ENCODE data around the gene GALNT18. TPM values are rescaled to one million over a fixed set of nuclear protein-coding genes. Genes with fewer than 3 reads are reported as not detected.

Gene GALNT18
- total and polyA plus RNA-seq, 2 donors (not counting 3 experiments of a cell fraction or from before 2014, with no cell fraction given) = 0.17 to 0.18 TPM

DNA sequence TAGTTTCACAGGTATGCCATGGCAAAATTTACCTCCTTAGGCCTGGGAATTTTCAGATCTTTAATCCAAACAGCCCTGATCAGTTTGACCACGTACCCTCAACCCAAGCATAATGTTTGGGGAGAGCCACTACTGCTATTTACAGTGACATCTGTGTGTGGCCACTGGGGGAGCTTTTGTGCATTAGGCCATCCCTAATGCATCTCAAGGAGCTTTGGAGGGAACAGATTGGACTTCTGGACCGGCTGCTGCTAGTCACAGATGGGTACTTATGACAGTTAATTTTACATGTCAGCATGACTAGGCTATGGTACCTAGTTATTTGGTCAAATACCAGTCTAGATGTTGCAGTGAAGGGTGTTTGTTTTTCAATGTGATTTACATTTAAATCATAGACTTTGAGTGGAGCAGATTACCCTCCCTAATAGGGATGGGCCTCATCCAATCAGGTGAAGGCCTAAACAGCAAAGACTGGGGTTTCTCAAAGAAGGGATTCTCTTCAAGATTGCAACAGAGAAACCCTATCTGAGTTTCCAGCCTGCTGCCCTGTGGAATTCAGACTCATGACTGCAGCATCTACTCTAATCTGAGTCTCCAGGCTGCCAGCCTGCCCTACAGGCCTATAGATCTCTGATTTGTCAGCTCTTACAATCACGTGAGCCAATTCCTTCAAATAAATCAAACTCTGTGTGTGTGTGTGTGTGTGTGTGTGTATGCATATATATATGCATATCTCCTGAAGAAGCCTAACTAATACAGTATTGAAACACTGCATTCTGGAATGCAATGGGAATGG, 38.0 kb upstream of the GALNT18 start:
- FAIRE-seq = no peak
- H3K36me3 ChIP-seq (ENCODE audit: control insufficient read depth in 2 of 2, extremely low read depth in 1 of 2, insufficient read depth in 2 of 2, low read length in 2 of 2) = no peaks in the 10 kb centered on the region
- POLR2A ChIA-PET = no interaction called here

More for the DNA sequence above, 38.0 kb upstream of the GALNT18 start:
- Histone ChIP-seq H3K79me2 (ENCODE audit: control insufficient read depth, insufficient read depth, low read length) (no peaks in the 10 kb centered on the region), H4K20me1 (replicated peaks; ENCODE audit: control insufficient read depth, extremely low read depth, insufficient read depth, low read length) (no peaks in the 10 kb centered on the region), H2AFZ (ENCODE audit: low read depth, low read length) (no peak overlapping the region), H3K27me3 (ENCODE audit: control insufficient read depth in 2 of 2, insufficient read depth in 2 of 2, low read length in 2 of 2) (peaks cover 0 to 3% of the 10 kb centered on the region in 2 experiments), H3K4me1 (ENCODE audit: control insufficient read depth, extremely low read depth, insufficient read depth, low read length) (no peaks in the 10 kb centered on the region), H3K4me2 (ENCODE audit: insufficient read depth, low read length) (no peak overlapping the region), H3K4me3 (replicated peaks in 1 of 3; ENCODE audit: insufficient read depth in 1 of 3, low read depth in 1 of 3, low read length in 3 of 3) (no peak overlapping the region), H3K9me3 (replicated peaks; ENCODE audit: control insufficient read depth, insufficient read depth, low read length) (no peaks in the 10 kb centered on the region), H3K9me1 (replicated peaks; ENCODE audit: control insufficient read depth, extremely low read depth, insufficient read depth, low read length) (no peaks in the 10 kb centered on the region), H3K27ac (ENCODE audit: insufficient read depth, low read depth, low read length) (no peak overlapping the region), H3K9ac (replicated peaks; ENCODE audit: extremely low read depth, insufficient read depth, low read length) (no peak overlapping the region)
- TF ChIP-seq, protein P1, sequence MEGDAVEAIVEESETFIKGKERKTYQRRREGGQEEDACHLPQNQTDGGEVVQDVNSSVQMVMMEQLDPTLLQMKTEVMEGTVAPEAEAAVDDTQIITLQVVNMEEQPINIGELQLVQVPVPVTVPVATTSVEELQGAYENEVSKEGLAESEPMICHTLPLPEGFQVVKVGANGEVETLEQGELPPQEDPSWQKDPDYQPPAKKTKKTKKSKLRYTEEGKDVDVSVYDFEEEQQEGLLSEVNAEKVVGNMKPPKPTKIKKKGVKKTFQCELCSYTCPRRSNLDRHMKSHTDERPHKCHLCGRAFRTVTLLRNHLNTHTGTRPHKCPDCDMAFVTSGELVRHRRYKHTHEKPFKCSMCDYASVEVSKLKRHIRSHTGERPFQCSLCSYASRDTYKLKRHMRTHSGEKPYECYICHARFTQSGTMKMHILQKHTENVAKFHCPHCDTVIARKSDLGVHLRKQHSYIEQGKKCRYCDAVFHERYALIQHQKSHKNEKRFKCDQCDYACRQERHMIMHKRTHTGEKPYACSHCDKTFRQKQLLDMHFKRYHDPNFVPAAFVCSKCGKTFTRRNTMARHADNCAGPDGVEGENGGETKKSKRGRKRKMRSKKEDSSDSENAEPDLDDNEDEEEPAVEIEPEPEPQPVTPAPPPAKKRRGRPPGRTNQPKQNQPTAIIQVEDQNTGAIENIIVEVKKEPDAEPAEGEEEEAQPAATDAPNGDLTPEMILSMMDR (IDR thresholded peaks at IDR 0.05; ENCODE audit: extremely low read depth in 1 of 2, insufficient read depth in 1 of 2, low read depth in 1 of 2, low read length in 2 of 2) = peak in 1 of 2 donors; percentile 2
- TF ChIP-seq, protein P2, sequence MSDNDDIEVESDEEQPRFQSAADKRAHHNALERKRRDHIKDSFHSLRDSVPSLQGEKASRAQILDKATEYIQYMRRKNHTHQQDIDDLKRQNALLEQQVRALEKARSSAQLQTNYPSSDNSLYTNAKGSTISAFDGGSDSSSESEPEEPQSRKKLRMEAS (IDR thresholded peaks at IDR 0.05; ENCODE audit: insufficient read depth, insufficient read length) = no peak
- dilution Hi-C loops (cut with MboI; ENCODE audit: extremely low pct_ligation_motif_present, low sequenced_read_pairs) (no loop called here), intact Hi-C loops (cut with micrococcal nuclease) (no loop called here)
- DNase-seq (ENCODE audit: low read depth, low spot score) = no peak
- CTCF ChIA-PET = interaction anchor here (0.7 to 1.1 kb wide), 2 partner anchors 15 to 18 kb away, joined by 3 read pairs; no protein-coding TSS in a partner anchor
- BruUV-seq (replicated peaks) = no TSS peak

All from endothelial cell of umbilical vein (primary cell).